HepG2 (cell line): ENCODE measurements around the gene ABCC10. TPM values are rescaled to one million over a fixed set of nuclear protein-coding genes. Genes with fewer than 3 reads are reported as not detected.

Experiments used
- AGO1 ChIP-seq: fragments of 200-400 bp; formaldehyde crosslinking; IDR thresholded peaks from 2 replicates; pipeline ENCODE4 v1.6.1; 2017; ENCODE audit warnings: mild to moderate bottlenecking, low read depth, low read length, moderate library complexity; ENCODE audit not compliant: poor library complexity, severe bottlenecking
- ARNT2 ChIP-seq: sonication (generic); formaldehyde crosslinking; IDR thresholded peaks from 2 replicates; pipeline ENCODE4 v1.8.0; 2022; ENCODE audit warnings: mild to moderate bottlenecking, low read depth, missing genetic modification reagents, moderate library complexity
- ATF7 ChIP-seq, 2 experiments: fragments of 450-650 bp in 1 of 2; sonication (generic) in 1 of 2; formaldehyde crosslinking in 1 of 2; IDR thresholded peaks; 2 replicates each; pipeline versions ENCODE4 v1.4.0 to v1.6.1; 2016 to 2020; ENCODE audit warnings: antibody characterized with exemption in 1 of 2, mild to moderate bottlenecking in 1 of 2, missing genetic modification reagents in 1 of 2
- BCL6 ChIP-seq: IDR thresholded peaks from 2 replicates; pipeline ENCODE4 v1.6.1; 2016; ENCODE audit warnings: missing genetic modification reagents, missing compliant biosample characterization
- BRCA1 ChIP-seq: sonication (generic); formaldehyde crosslinking; IDR thresholded peaks from 2 replicates; pipeline ENCODE4 v1.4.0; 2020; ENCODE audit warnings: missing genetic modification reagents
- FOXA3 ChIP-seq: IDR thresholded peaks from 2 replicates; pipeline ENCODE4 v1.6.1; 2016; ENCODE audit warnings: missing genetic modification reagents, missing compliant biosample characterization
- FOXM1 ChIP-seq: sonication (generic); formaldehyde crosslinking; IDR thresholded peaks from 2 replicates; pipeline ENCODE4 v1.5.0; 2020; ENCODE audit warnings: missing genetic modification reagents
- ISX ChIP-seq: sonication (generic); formaldehyde crosslinking; conservative IDR thresholded peaks from 2 replicates; pipeline ENCODE4 v1.5.0; 2020; ENCODE audit warnings: missing genetic modification reagents
- MBD4 ChIP-seq: IDR thresholded peaks from 2 replicates; pipeline ENCODE4 v1.6.1; 2012; ENCODE audit warnings: low read length, inconsistent platforms, borderline replicate concordance
- MIER2 ChIP-seq: IDR thresholded peaks from 2 replicates; pipeline ENCODE4 v1.6.1; 2016; ENCODE audit warnings: missing biosample characterization, missing genetic modification reagents
- MXI1 ChIP-seq: IDR thresholded peaks from 3 replicates; pipeline ENCODE4 v1.6.1; 2012; ENCODE audit warnings: low read depth, low read length, inconsistent platforms, borderline replicate concordance
- NKX3-1 ChIP-seq: sonication (generic); formaldehyde crosslinking; IDR thresholded peaks from 2 replicates; pipeline ENCODE4 v1.5.0; 2020; ENCODE audit warnings: missing genetic modification reagents
- SMAD1 ChIP-seq: sonication (generic); formaldehyde crosslinking; IDR thresholded peaks from 2 replicates; pipeline ENCODE4 v1.4.0; 2020; ENCODE audit warnings: missing genetic modification reagents, low read depth, mild to moderate bottlenecking, borderline replicate concordance
- TERF1 ChIP-seq: sonication (generic); formaldehyde crosslinking; IDR thresholded peaks from 2 replicates; pipeline ENCODE4 v1.8.0; 2022; ENCODE audit warnings: mild to moderate bottlenecking, missing genetic modification reagents, moderate library complexity
- ZBTB37 ChIP-seq: sonication (generic); formaldehyde crosslinking; IDR thresholded peaks from 2 replicates; pipeline ENCODE4 v1.4.0; 2020; ENCODE audit warnings: mild to moderate bottlenecking, missing genetic modification reagents
- ZFP36L2 ChIP-seq: sonication (generic); formaldehyde crosslinking; IDR thresholded peaks from 2 replicates; pipeline ENCODE4 v1.4.0; 2020; ENCODE audit warnings: missing genetic modification reagents
- ZNF138 ChIP-seq: sonication (generic); formaldehyde crosslinking; IDR thresholded peaks from 2 replicates; pipeline ENCODE4 v1.5.0; 2020; ENCODE audit warnings: mild to moderate bottlenecking, low read depth, missing genetic modification reagents
- ZNF513 ChIP-seq: sonication (generic); formaldehyde crosslinking; conservative IDR thresholded peaks from 2 replicates; pipeline ENCODE4 v1.5.0; 2020; ENCODE audit warnings: missing genetic modification reagents
- ZNF674 ChIP-seq: sonication (generic); formaldehyde crosslinking; IDR thresholded peaks from 2 replicates; pipeline ENCODE4 v1.5.0; 2020; ENCODE audit warnings: low read depth, mild to moderate bottlenecking, missing genetic modification reagents
- ZSCAN31 ChIP-seq: sonication (generic); formaldehyde crosslinking; IDR thresholded peaks from 2 replicates; pipeline ENCODE4 v1.5.0; 2020; ENCODE audit warnings: low read depth, mild to moderate bottlenecking, missing genetic modification reagents
- polyA plus RNA-seq, 8 experiments: library from polyadenylated mRNA; depleted of rRNA in 3 of 8; stranded (reverse) in 7 of 8; unstranded in 1 of 8; fragments of >200 nt; fragmentation: Illumina TruSeq in 4 of 8; extraction: Trizol in 4 of 8; gene quantifications; 2 replicates each; pipeline versions ENCODE4 v1.2.1 to v1.2.3, GENCODE V29; 2011 to 2016; ENCODE audit warnings: low read depth in 4 of 8, missing spikeins in 1 of 8, mixed read lengths in 1 of 8; ENCODE audit not compliant: insufficient read depth in 1 of 8
- total RNA-seq, 5 experiments: library from RNA; depleted of rRNA; stranded (reverse); fragments of >200 nt; fragmentation: Illumina TruSeq; extraction: Trizol; gene quantifications; 2 replicates each; pipeline ENCODE4 v1.2.3, GENCODE V29; 2016; ENCODE audit warnings: low read depth in 1 of 5
- TF ChIP-seq, protein P1 (sequence below): sonication (generic); formaldehyde crosslinking; conservative IDR thresholded peaks from 2 replicates; pipeline ENCODE4 v1.4.0; 2020; ENCODE audit warnings: missing genetic modification reagents
- TF ChIP-seq, protein P2 (sequence below): sonication (generic); formaldehyde crosslinking; IDR thresholded peaks from 2 replicates; pipeline ENCODE4 v1.5.1; 2020; ENCODE audit warnings: missing genetic modification reagents, mild to moderate bottlenecking, borderline replicate concordance

The ABCC10 gene
- total and polyA plus RNA-seq, 2 of the 13 experiments (the other 11 are each of a cell fraction or from before 2014, with no cell fraction given), result 16.0 to 24.3 TPM

DNA sequence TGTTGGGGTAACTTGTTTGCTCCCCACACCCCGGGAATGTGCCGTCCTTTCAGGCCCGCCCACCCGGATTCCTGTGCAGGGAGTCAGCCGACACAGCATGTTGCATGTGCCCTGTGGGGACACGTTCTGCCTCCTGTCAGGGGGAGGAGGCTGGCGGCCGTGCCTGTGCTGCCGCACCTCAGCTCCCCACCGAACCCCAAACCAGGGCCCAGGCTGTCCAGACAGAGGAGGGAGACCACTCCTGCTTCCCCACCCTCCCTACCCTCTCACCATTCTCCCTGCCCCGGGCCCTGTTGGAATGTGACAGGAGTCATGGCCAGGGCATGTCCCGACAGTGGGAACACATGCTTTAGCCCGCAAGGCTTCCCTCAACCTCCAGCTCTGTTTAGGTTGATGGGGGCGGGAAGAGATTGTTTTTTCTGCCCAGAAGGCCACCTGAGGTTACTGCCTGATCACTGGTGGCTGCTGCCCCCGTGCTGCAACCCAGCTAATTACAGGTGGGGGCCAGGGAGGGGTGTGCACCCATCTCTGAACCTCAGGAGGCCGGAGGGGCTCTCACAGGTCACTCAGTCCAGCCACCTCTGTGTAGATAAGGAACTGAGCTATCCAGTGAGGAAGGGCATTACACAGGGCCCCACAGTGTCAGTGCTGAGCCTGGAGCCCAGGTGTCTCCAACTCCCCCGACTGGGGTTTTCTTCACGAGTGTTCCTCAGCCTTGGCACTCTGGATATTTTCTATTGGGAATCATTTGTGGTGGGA lies 69.2 kb downstream of the ABCC10 start (continued):
- TF ChIP-seq, protein P1, sequence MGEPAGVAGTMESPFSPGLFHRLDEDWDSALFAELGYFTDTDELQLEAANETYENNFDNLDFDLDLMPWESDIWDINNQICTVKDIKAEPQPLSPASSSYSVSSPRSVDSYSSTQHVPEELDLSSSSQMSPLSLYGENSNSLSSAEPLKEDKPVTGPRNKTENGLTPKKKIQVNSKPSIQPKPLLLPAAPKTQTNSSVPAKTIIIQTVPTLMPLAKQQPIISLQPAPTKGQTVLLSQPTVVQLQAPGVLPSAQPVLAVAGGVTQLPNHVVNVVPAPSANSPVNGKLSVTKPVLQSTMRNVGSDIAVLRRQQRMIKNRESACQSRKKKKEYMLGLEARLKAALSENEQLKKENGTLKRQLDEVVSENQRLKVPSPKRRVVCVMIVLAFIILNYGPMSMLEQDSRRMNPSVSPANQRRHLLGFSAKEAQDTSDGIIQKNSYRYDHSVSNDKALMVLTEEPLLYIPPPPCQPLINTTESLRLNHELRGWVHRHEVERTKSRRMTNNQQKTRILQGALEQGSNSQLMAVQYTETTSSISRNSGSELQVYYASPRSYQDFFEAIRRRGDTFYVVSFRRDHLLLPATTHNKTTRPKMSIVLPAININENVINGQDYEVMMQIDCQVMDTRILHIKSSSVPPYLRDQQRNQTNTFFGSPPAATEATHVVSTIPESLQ (CRISPR knock-in tag), result no peak
- TF ChIP-seq BCL6 (CRISPR knock-in tag), result 0 out of 2 replicates have a peak, but pooled peaks have one; percentile 28
- TF ChIP-seq ATF7 (IDR thresholded peaks at IDR 0.05), result no peak
- TF ChIP-seq ATF7 (CRISPR knock-in tag; IDR thresholded peaks at IDR 0.05), result no peak
- TF ChIP-seq BRCA1 (CRISPR knock-in tag), result no peak
- no peak for TF ChIP-seq ZBTB37 (CRISPR knock-in tag)
- TF ChIP-seq, protein P2, sequence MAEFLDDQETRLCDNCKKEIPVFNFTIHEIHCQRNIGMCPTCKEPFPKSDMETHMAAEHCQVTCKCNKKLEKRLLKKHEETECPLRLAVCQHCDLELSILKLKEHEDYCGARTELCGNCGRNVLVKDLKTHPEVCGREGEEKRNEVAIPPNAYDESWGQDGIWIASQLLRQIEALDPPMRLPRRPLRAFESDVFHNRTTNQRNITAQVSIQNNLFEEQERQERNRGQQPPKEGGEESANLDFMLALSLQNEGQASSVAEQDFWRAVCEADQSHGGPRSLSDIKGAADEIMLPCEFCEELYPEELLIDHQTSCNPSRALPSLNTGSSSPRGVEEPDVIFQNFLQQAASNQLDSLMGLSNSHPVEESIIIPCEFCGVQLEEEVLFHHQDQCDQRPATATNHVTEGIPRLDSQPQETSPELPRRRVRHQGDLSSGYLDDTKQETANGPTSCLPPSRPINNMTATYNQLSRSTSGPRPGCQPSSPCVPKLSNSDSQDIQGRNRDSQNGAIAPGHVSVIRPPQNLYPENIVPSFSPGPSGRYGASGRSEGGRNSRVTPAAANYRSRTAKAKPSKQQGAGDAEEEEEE (CRISPR knock-in tag), result no peak
- TF ChIP-seq ARNT2 (CRISPR knock-in tag), result peak; percentile 73
- peak; percentile 27; the same call in 1 of the 2 replicates for TF ChIP-seq MIER2
- peak; percentile 75; the same call in 1 of the 2 replicates for TF ChIP-seq ZSCAN31 (CRISPR knock-in tag)
- TF ChIP-seq ISX, result no peak
- no peak for TF ChIP-seq NKX3-1
- no peak for TF ChIP-seq ZNF138 (CRISPR knock-in tag)
- TF ChIP-seq ZNF674, result no peak
- TF ChIP-seq FOXA3 (CRISPR knock-in tag), result peak; percentile 38
- TF ChIP-seq ZFP36L2 (CRISPR knock-in tag), result no peak
- no peak for TF ChIP-seq MBD4
- TF ChIP-seq AGO1, result peak; percentile 64
- TF ChIP-seq TERF1, result no peak
- peak; percentile 78; the same call in 1 of the 3 replicates for TF ChIP-seq MXI1
- 0 out of 2 replicates have a peak, but pooled peaks have one; percentile 30 for TF ChIP-seq SMAD1 (CRISPR knock-in tag)
- TF ChIP-seq FOXM1 (CRISPR knock-in tag), result no peak
- TF ChIP-seq ZNF513, result no peak
